NCI-H345 (cell line): ENCODE measurements around the gene TUBA1C.
"Not testable (repeated sequence)": the region's sequence is repeated elsewhere in the genome, so short reads cannot be mapped to it uniquely, and the experiment has no call there.

Experiments
- DNase-seq: peaks from one replicate; lab custom pipeline; 2025; lab: John Stamatoyannopoulos, UW

Gene TUBA1C

GRCh38 chr12:49264873-49265792 is at the start of gene TUBA1C:
Gene TUBA1C (plus strand): TSS chr12:49265082. CDS start chr12:49265182, 100 bp downstream.
- DNase-seq: peak; percentile 74

DNA sequence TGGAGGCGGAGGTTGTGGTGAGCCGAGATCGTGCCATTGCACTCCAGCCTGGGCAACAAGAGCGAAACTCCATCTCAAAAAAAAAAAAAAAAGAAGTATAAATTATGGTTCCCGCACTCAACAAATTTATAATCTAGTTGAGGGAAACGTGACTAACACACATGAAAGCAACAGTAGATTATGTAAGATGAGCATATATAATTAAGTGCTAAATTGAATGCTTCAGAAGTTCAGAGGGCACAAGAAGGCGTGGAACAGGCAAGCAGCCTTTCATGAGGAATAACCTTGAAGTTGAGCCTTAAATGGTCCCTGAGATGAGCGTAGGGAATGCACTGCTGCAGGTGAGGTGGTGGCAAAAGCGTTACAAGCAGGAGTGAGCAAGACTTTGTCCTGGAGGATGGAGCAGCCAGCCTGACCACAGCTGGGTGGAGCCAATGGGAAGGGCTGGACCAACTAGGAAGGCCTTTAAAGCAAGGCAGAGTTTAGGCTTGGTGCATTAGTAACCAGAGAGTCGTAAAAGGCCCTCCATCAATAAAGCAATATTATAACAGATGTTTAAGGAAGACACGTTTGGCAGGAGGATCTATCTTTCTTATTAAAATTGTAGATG is 45.4 kb upstream of the TUBA1C start:
- DNase-seq: no peak

GRCh38 chr12:49220972-49221371 is 43.9 kb upstream of the TUBA1C start:
- no peak for DNase-seq

DNA sequence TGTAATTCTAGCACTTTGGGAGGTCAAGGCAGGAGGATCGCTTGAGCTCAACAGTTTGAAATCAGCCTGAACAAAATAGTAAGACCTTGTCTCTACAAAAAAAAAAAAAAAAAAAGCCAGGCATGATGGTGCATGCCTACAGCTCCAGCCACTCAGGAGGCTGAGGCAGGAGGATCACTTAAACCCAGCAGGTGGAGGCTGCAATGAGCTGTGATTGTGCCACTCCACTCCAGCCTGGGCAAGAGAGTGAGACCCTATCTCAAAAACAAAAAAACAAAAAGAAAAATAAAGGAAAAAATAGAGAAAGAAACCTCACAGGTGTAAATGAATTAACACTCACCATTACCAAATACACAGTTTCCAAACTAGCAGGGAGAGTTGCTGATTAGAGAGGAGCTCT is 41.8 kb upstream of the TUBA1C start:
- no peak for DNase-seq

DNA sequence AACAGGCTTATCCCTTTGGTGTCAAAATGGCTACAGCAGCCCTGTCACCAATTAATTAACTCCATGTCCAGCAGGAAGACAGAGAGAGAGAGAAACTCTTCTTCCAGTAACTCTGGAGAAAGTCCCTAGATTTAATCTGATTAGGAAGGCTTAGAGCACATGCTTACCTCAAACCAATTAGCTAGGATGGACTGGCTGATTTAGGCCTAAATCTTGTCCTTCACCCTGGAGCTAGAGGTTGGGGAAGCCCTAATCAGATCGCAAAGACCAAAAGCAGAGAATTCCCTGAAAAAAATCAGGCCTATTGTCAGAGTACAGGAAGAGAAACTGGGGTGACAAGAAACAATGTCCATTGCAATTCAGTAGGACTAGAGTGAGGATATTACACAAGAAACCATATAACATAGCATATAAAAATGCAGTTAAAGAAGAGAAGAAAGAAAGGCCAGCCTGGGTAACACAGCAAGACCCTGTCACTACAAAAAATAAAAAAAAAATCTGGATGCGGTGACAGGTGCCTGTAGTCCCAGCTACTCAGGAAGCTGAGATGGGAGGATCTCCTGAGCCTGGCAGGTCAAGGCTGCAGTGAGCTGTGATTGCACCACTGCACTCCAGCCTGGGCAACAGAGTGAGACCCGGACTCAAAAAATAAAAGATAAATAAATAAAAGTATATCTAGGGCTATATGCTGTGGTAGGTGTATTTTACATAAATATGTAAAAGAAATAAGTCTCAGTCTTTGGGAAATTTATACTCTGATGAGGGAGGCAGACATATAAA is 41.1 kb upstream of the TUBA1C start:
- DNase-seq: no peak

- no peak for DNase-seq
These were observed 39.2 kb upstream of the TUBA1C start for GRCh38 chr12:49225576-49226166.

- DNase-seq: no peak
These were observed 37.2 kb upstream of the TUBA1C start for GRCh38 chr12:49227713-49228112.

- no peak for DNase-seq
These were observed 36.2 kb upstream of the TUBA1C start for GRCh38 chr12:49228653-49229052.

DNA sequence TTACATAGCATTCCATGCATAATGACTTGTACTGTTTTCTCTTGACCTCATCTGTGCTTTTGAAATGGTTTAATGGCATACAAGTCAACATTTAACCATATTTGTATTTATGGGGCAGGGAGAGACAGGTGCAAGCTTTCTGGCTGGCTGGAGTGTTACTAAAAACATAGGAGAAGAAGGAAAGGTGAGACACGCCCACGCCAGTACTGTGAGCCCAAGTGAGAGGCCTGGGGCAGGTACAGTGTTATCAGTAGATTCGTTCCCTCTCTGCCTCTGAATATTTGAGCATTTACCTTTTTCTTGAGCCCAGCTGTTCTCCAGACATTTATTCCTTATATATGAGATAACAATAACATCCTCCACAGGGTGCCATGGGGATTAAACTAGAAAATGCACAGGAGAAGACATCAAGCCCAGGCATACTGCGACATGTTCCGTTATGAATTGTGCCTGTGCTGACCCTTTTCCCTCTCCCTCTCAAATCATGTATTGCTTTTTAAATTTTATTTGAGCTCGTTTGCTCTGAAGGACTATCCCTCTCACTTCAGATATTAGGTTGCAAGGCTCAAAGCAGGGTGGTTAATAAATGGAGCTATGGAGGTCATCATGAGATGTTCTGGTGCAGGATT is 34.6 kb upstream of the TUBA1C start:
- peak; percentile 55 for DNase-seq

DNA sequence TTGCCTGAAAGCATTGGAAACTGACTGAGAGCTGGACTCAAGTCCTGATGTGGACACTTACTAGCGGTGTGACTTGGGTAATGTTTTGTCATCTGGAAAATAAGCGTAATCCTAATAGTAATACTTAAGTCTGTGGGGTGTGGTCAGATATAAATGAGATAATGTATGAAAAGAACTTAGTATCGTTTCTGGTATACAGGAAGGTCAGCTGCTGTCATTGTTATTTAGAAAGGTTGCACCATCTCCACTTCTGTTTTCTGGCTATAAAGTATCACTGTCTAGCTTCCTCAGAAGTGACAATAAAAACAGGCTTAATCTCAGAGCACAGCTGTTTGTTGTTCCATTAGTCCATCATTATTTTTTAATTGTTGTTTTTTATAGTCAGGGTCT is 34.1 kb upstream of the TUBA1C start:
- DNase-seq: no peak

DNA sequence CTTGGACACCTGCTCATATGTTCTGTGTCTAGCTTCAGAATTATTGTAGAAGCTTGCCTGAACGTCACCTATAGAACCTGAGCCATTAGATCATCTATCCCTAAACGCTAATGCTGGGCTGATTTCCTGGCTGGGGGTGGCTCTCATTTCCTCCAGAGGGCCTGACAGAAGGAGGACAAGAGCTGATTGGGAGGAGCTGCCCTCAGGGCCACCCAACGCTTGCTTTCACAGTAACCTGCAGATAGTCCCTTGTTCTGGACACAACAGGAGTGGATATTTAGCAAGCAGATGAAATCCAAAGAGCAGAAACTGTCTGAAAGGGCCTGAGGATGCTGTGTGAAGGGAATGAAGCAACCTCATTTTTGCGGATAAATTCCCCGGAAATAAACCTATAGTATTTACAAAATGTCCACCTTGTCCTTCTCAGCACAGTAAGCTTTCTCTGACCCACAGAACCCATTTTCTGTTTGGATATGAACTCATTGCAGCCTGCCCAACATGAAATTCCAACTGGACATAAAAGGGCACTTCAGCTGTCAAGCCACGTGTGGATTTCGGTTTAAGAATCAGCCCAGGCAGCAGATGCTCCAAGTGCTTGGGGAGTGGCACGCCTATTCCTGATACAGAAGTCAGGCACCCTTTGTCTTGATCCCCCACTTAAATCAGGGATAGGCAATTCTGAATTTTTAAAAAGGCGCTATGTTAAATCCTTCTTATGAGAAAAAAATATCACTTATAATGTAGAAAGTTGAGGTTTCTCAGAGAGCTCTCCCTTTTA is 32.8 kb upstream of the TUBA1C start:
- peak; percentile 28 for DNase-seq

- DNase-seq: peak; percentile 45
These were observed 31.7 kb upstream of the TUBA1C start for GRCh38 chr12:49232940-49233841.

- DNase-seq: peak; percentile 83
These were observed 30.9 kb upstream of the TUBA1C start for GRCh38 chr12:49233842-49234526.

DNA sequence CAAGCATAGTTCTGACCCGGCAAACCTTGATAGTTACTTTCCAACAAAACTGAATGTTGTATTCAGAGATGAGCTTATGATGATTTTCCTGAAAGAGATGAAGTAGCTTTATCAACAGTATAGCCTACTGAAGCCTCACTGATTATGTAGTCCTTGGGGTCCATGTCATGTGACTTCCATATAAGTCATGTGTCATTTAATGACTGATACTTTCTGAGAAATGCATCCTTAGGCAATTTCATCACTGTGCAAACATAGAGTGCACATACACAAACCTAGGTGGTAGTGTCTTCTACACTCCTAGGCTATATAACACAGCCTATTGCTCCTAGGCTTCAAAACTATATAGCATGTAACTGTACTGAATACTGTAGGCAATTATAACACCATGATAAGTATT is 28.5 kb upstream of the TUBA1C start:
- DNase-seq: no peak

DNA sequence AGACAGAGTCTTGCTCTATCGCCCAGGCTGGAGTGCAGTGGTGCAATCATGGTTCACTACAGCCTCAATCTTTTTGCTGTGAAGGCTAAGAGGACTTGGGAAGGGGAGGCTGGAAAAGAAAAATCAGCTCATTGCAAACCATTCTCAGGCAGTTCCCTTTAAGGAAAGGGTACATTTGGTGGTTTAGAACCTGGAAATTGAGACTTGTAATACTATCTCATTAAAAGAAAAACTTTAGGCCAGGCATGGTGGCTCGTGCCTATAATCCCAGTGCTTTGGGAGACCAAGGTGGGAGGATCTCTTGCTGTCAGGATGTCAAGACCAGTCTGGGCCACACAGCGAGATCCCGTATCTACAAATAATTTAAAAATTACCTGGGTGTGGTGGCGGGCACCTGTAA is 21.3 kb upstream of the TUBA1C start:
- DNase-seq: no peak

DNA sequence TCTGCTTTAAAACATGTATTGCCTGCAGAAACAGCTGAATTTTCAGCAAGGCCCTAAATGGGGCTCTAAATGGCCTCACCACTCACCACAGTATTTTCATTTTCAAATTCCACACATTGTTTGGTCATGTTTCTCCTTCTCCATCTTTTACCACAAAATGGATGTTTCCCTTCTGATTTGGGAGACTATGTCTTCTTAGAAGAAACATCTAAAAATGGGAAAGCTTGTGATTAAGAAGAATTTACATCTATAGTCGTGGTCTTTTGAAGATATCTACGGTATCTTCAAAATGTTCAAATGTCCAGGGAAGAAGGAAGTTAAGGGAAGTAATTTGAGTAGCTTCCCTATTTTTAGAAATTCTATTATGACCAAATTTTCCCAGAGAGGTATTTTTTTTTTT is 20.7 kb upstream of the TUBA1C start:
- no peak for DNase-seq

GRCh38 chr12:49251357-49251756 is 13.5 kb upstream of the TUBA1C start:
- DNase-seq: no peak

DNA sequence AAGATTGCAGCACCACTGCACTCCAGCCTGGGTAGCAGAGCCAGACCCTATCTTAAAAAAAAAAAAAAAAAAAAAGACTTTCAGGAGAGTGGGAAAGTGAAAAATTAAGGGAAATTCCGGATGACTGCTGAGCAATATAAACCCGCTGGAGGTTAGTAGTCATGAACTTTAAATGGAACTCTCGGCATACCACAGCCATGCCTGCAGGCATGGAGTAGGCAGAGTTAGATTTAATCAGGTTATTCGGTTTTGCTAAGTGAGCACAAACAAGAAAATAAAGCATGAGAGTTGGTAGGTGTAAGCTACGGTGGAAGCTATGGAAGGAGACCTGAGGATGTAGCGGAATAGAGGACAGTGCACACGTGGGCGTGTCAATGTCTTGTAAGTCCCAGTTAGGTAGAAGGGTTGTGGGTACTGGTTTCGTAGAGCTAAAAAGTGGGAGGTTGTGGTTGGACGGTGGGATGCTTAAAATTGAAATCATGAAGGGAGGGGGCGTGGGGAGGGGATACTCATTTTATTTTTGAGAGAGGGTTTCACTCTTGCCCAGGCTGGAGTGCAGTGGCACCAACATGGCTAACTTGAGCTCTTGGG is 11.8 kb upstream of the TUBA1C start:
- no peak for DNase-seq

GRCh38 chr12:49255456-49255855 is 9.4 kb upstream of the TUBA1C start:
- not testable (repeated sequence) for DNase-seq
